Smooth muscle cell (in vitro differentiated cells): ENCODE measurements around the gene WDR1. TPM values are rescaled to one million over a fixed set of nuclear protein-coding genes. Genes with fewer than 3 reads are reported as not detected.

Experiments used
- DNase-seq: peaks from one replicate; lab custom pipeline; 2025; ENCODE audit not compliant: unreplicated experiment; lab: John Stamatoyannopoulos, UW
- H2AFZ ChIP-seq: fragments of 200-600 bp; sonication (generic); 2 replicates; pipeline ENCODE4 v1.6.0; 2016; ENCODE audit warnings: antibody characterized with exemption, low read depth, mild to moderate bottlenecking
- H3F3A ChIP-seq: fragments of 200-600 bp; sonication (generic); 2 replicates; pipeline ENCODE4 v1.6.0; 2017; ENCODE audit warnings: antibody characterized with exemption, low read depth
- H3K27ac ChIP-seq: fragments of 200-600 bp; sonication (generic); 2 replicates; pipeline ENCODE4 v1.5.1; 2016; ENCODE audit warnings: low read depth, mild to moderate bottlenecking
- H3K27me3 ChIP-seq: fragments of 200-600 bp; sonication (generic); 2 replicates; pipeline ENCODE4 v1.6.1; 2016; ENCODE audit warnings: low read depth, mild to moderate bottlenecking
- H3K36me3 ChIP-seq: fragments of 200-600 bp; sonication (generic); 2 replicates; pipeline ENCODE4 v1.5.1; 2016; ENCODE audit warnings: low read depth
- H3K4me1 ChIP-seq: fragments of 200-600 bp; sonication (generic); 2 replicates; pipeline ENCODE4 v1.5.1; 2016; ENCODE audit warnings: low read depth
- H3K4me2 ChIP-seq: fragments of 200-600 bp; sonication (generic); 2 replicates; pipeline ENCODE4 v1.6.0; 2016; ENCODE audit warnings: mild to moderate bottlenecking
- H3K4me3 ChIP-seq: fragments of 200-600 bp; sonication (generic); 2 replicates; pipeline ENCODE4 v1.5.1; 2016; ENCODE audit warnings: mild to moderate bottlenecking
- H3K79me2 ChIP-seq: fragments of 200-600 bp; sonication (generic); 2 replicates; pipeline ENCODE4 v1.6.0; 2016; ENCODE audit warnings: low read depth, mild to moderate bottlenecking
- H3K9ac ChIP-seq: fragments of 200-600 bp; sonication (generic); 2 replicates; pipeline ENCODE4 v1.6.0; 2016; ENCODE audit warnings: low read depth
- H3K9me3 ChIP-seq: fragments of 200-600 bp; sonication (generic); replicated peaks from 2 replicates; pipeline ENCODE4 v1.5.1; 2016; ENCODE audit warnings: low read depth
- H4K20me1 ChIP-seq: fragments of 200-600 bp; sonication (generic); 2 replicates; pipeline ENCODE4 v1.6.0; 2016; ENCODE audit warnings: low read depth
- WGBS: methylation state at CpG from one replicate; pipeline ENCODE4 v1.1.7; 2016; ENCODE audit warnings: low lambda C conversion rate; 5-methylcytosine and 5-hydroxymethylcytosine counted together
- polyA plus RNA-seq: library from polyadenylated mRNA; unstranded; fragments of >200 nt; fragmentation: Nextera tagmentation; extraction: Ambion mirVana; gene quantifications from 2 replicates; pipeline ENCODE4 v1.2.1, GENCODE V29; 2016
- total RNA-seq: library from RNA; depleted of rRNA; stranded (reverse); fragments of >200 nt; gene quantifications from 2 replicates; pipeline ENCODE4 v1.2.3, GENCODE V29; 2014
- TF ChIP-seq, protein P1 (sequence below): fragments of 200-600 bp; sonication (generic); IDR thresholded peaks from 2 replicates; pipeline ENCODE4 v1.5.1; 2017; ENCODE audit warnings: borderline replicate concordance, mild to moderate bottlenecking, antibody characterized with exemption; ENCODE audit not compliant: insufficient read depth, poor library complexity, severe bottlenecking

WDR1 gene
- total and polyA plus RNA-seq, 2 experiments from 2014 or later: 259 to 273 TPM

DNA sequence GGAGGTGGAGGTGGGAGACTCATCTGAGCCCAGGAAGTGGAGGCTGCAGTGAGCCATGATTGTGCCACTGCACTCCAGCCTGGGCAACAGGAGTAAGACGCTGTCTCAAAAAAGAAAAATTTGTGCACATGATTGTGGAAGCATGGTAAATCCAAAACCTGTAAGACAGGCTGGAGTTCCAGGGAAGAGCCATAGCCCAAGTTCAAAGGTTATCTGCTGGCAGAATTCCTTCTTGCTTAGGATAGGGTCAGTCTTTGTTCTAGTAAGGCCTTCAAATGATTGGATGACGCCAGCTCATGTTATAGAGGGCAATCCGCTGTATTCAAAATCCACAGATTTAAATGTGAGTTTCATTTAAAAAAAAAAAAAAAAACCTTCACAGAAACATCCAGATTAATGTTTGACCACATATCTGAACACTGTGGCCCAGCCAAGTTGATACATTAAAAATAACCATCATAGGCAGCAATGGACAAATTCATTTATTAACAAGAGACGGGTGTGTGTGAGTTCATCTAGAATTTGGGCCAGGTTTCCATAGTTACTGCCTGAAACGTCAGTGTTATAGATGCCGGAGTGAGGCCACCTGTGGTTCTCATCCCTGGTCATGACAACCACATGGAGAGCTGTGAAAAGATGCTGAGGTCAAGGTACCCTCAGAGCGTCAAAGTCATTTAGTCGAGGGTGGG, 60.1 kb downstream of the WDR1 start:
- Histone ChIP-seq H3K36me3 (no peaks in the 10 kb centered on the region), H3K4me2 (no peak overlapping the region), H3K9ac (no peak overlapping the region), H3K4me1 (peaks cover 2% of the 10 kb centered on the region), H3K9me3 (no peaks in the 10 kb centered on the region), H3K79me2 (no peaks in the 10 kb centered on the region), H3K27me3 (no peaks in the 10 kb centered on the region), H3K27ac (no peak overlapping the region), H4K20me1 (no peaks in the 10 kb centered on the region), H2AFZ (no peak overlapping the region), H3K4me3 (no peak overlapping the region), H3F3A (no peaks in the 10 kb centered on the region)
- WGBS: 96% methylated on average over 8 of the region's 8 CpGs
- TF ChIP-seq, protein P1, sequence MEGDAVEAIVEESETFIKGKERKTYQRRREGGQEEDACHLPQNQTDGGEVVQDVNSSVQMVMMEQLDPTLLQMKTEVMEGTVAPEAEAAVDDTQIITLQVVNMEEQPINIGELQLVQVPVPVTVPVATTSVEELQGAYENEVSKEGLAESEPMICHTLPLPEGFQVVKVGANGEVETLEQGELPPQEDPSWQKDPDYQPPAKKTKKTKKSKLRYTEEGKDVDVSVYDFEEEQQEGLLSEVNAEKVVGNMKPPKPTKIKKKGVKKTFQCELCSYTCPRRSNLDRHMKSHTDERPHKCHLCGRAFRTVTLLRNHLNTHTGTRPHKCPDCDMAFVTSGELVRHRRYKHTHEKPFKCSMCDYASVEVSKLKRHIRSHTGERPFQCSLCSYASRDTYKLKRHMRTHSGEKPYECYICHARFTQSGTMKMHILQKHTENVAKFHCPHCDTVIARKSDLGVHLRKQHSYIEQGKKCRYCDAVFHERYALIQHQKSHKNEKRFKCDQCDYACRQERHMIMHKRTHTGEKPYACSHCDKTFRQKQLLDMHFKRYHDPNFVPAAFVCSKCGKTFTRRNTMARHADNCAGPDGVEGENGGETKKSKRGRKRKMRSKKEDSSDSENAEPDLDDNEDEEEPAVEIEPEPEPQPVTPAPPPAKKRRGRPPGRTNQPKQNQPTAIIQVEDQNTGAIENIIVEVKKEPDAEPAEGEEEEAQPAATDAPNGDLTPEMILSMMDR: no peak
- DNase-seq: no peak

DNA sequence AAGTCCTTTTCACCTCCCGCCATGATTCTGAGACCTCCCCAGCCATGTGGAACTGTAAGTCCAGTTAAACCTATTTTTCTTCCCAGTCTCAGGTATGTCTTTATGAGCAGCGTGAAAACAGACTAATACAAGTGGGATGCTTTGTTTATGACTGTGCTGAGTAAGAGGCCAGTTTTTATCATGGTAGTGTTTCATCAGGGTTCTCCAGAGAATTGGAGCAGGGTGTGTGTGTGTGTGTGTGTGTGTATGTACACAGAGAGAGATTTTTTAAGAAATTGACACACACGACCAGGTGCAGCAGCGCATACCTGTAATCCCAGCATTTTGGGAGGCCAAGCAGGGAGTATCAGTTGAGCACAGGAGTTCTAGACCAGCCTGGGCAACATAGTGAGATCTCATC, 60.7 kb downstream of the WDR1 start:
- no peaks in the 10 kb centered on the region for H3K36me3 ChIP-seq
- H3K9ac ChIP-seq: no peak overlapping the region
- 84% methylated on average over 4 of the region's 4 CpGs for WGBS
- no peak overlapping the region for H3K4me2 ChIP-seq
- TF ChIP-seq, protein P1: no peak
- H3K79me2 ChIP-seq: no peaks in the 10 kb centered on the region
- no peaks in the 10 kb centered on the region for H3F3A ChIP-seq
- H3K27ac ChIP-seq: no peak overlapping the region
- no peak for DNase-seq
- no peaks in the 10 kb centered on the region for H4K20me1 ChIP-seq
- H2AFZ ChIP-seq: no peak overlapping the region
- H3K9me3 ChIP-seq: no peaks in the 10 kb centered on the region
- H3K27me3 ChIP-seq: no peaks in the 10 kb centered on the region
- H3K4me1 ChIP-seq: peaks cover 6% of the 10 kb centered on the region
- H3K4me3 ChIP-seq: no peak overlapping the region

DNA sequence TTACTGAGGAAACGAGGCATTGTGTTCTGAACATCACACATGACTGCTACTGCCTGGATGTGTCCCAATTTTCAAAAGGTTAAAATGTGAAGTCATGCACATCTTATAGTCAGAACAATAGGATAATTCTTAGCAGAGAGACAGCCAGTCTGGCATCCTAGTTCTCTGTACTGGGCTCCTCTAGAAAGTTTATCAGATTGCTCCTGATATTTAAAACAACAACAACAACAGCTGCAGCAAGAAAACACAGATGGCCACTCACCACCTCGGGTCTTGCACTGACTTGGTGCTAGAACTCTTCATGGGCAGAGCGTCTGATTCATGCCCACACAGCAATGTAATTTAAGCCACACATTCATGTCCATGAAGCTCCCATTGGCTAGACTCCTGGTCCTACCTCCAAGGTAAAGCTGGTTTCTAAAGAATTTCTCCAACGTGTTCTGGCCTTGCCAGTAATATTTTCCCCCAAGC, 62.0 kb downstream of the WDR1 start:
- no peak overlapping the region for H3K9ac ChIP-seq
- H3K27ac ChIP-seq: no peak overlapping the region
- H3F3A ChIP-seq: no peaks in the 10 kb centered on the region
- H3K36me3 ChIP-seq: no peaks in the 10 kb centered on the region
- TF ChIP-seq, protein P1: no peak
- no peaks in the 10 kb centered on the region for H3K79me2 ChIP-seq
- H4K20me1 ChIP-seq: no peaks in the 10 kb centered on the region
- no peak overlapping the region for H3K4me2 ChIP-seq
- H3K27me3 ChIP-seq: no peaks in the 10 kb centered on the region
- DNase-seq: no peak
- H3K4me1 ChIP-seq: peaks cover 14% of the 10 kb centered on the region
- 82% methylated on average over 4 of the region's 4 CpGs for WGBS
- no peaks in the 10 kb centered on the region for H3K9me3 ChIP-seq
- no peak overlapping the region for H2AFZ ChIP-seq
- H3K4me3 ChIP-seq: no peak overlapping the region
